HCT116 (cell line): ENCODE measurements around the gene GLCE.

Experiments
- ATF3 ChIP-seq: IDR thresholded peaks from 2 replicates; pipeline ENCODE4 v1.6.1; 2012
- CTCF ChIP-seq, 3 experiments: fragments of 200-600 bp in 1 of 3; sonication (generic) in 1 of 3; IDR thresholded peaks in 2 of 3; conservative IDR thresholded peaks in 1 of 3; 2 replicates each; pipeline ENCODE4 v1.5.1; 2012 to 2017; ENCODE audit warnings: low read depth in 2 of 3, low read length in 2 of 3, antibody characterized with exemption in 1 of 3, borderline replicate concordance in 1 of 3, control low read depth in 1 of 3, mild to moderate bottlenecking in 1 of 3, mixed read lengths in 1 of 3, mixed run types in 1 of 3, moderate library complexity in 1 of 3; ENCODE audit not compliant: insufficient read depth in 1 of 3
- EGR1 ChIP-seq: IDR thresholded peaks from 2 replicates; pipeline ENCODE4 v1.6.1; 2012; ENCODE audit warnings: low read depth
- EZH2 ChIP-seq: fragments of 200-600 bp; sonication (generic); IDR thresholded peaks from 2 replicates; pipeline ENCODE4 v1.6.1; 2017; ENCODE audit warnings: antibody characterized with exemption, mixed run types
- EZH2phosphoT487 ChIP-seq: fragments of 200-600 bp; IDR thresholded peaks from 2 replicates; pipeline ENCODE4 v1.6.1; 2018; ENCODE audit warnings: antibody characterized with exemption, borderline replicate concordance
- JUND ChIP-seq: IDR thresholded peaks from 2 replicates; pipeline ENCODE4 v1.6.1; 2012
- MAX ChIP-seq: IDR thresholded peaks from 2 replicates; pipeline ENCODE4 v1.6.1; 2012
- POLR2A ChIP-seq: IDR thresholded peaks from 2 replicates; pipeline ENCODE4 v1.7.0; 2011; ENCODE audit warnings: borderline replicate concordance; ENCODE audit not compliant: insufficient read depth, insufficient read length; ENCODE audit errors: extremely low read depth
- POLR2AphosphoS5 ChIP-seq: IDR thresholded peaks from 2 replicates; pipeline ENCODE4 v1.6.1; 2011; ENCODE audit warnings: mild to moderate bottlenecking, low read depth, low read length, moderate library complexity
- RAD21 ChIP-seq: IDR thresholded peaks from 2 replicates; pipeline ENCODE4 v1.6.1; 2012; ENCODE audit warnings: low read depth, mild to moderate bottlenecking
- REST ChIP-seq: IDR thresholded peaks from 2 replicates; pipeline ENCODE4 v1.6.1; 2012; ENCODE audit warnings: low read depth
- SP1 ChIP-seq: IDR thresholded peaks from 2 replicates; pipeline ENCODE4 v1.6.1; 2012; ENCODE audit warnings: low read depth
- TCF7L2 ChIP-seq: IDR thresholded peaks from 2 replicates; pipeline ENCODE4 v1.7.0; 2011; ENCODE audit warnings: borderline replicate concordance, inconsistent platforms; ENCODE audit not compliant: insufficient read depth, insufficient read length; ENCODE audit errors: extremely low read depth
- ZBTB33 ChIP-seq: IDR thresholded peaks from 2 replicates; pipeline ENCODE4 v1.6.1; 2011; ENCODE audit warnings: mild to moderate bottlenecking, low read length, moderate library complexity; ENCODE audit not compliant: insufficient replicate concordance; ENCODE audit errors: extremely low read depth

- no peak for TF ChIP-seq CTCF (IDR thresholded peaks at IDR 0.05 in 2 of 3, conservative IDR thresholded peaks at IDR 0.05 in 1 of 3; ENCODE audit: borderline replicate concordance in 1 of 3, insufficient read depth in 1 of 3, low read depth in 2 of 3, low read length in 2 of 3)
- no peak for TF ChIP-seq MAX
- TF ChIP-seq EZH2: no peak
- no peak for TF ChIP-seq JUND
- no peak for TF ChIP-seq POLR2AphosphoS5
- no peak for TF ChIP-seq EZH2phosphoT487
- no peak for TF ChIP-seq POLR2A
- TF ChIP-seq ZBTB33: no peak
- no peak for TF ChIP-seq EGR1
- TF ChIP-seq REST: no peak
- no peak for TF ChIP-seq ATF3
- no peak for TF ChIP-seq SP1
- no peak for TF ChIP-seq RAD21
- no peak for TF ChIP-seq TCF7L2
Observed at GRCh38 chr15:69165637-69166025, 5.2 kb downstream of the GLCE start.
